HFFc6 (cell line): Measurements from ENCODE around the gene GALNT2. TPM values are rescaled to one million over a fixed set of nuclear protein-coding genes. Genes with fewer than 3 reads are reported as not detected.
A peak's percentile ranks its signal among the peaks of the same experiment; 100 is the strongest.

Experiments
- DNase-seq: peaks from one replicate; pipeline ENCODE4 v3.0.0-alpha.2; 2018
- H3K27ac Mint-ChIP-seq: 2 replicates; pipeline ENCODE4 v1.8.0; 2020; ENCODE audit warnings: mild to moderate bottlenecking, mixed read lengths
- H3K27me3 Mint-ChIP-seq: 2 replicates; pipeline ENCODE4 v1.8.0; 2021; ENCODE audit warnings: mild to moderate bottlenecking, moderate library complexity, mixed read lengths; ENCODE audit not compliant: insufficient read depth
- H3K36me3 Mint-ChIP-seq: 2 replicates; pipeline ENCODE4 v1.8.0; 2021; ENCODE audit warnings: low read depth, mixed read lengths
- H3K4me1 Mint-ChIP-seq: 2 replicates; pipeline ENCODE4 v1.8.0; 2020; ENCODE audit warnings: low read depth, mixed read lengths
- H3K4me3 Mint-ChIP-seq: 2 replicates; pipeline ENCODE4 v1.8.0; 2020; ENCODE audit warnings: mild to moderate bottlenecking, moderate library complexity, mixed read lengths
- H3K9me3 Mint-ChIP-seq: 2 replicates; pipeline ENCODE4 v1.8.0; 2020; ENCODE audit warnings: mild to moderate bottlenecking, mixed read lengths
- CTCF ChIP-seq: fragments of 200-600 bp; sonication (generic); IDR thresholded peaks from 2 replicates; pipeline ENCODE4 v1.5.0; 2021; ENCODE audit warnings: antibody characterized with exemption, mild to moderate bottlenecking
- total RNA-seq, 6 experiments: library from RNA; stranded (reverse); fragmentation: NEBNext Ultra II Directional; extraction: Animal tissue kit (Norgen Biotek cat#: 25700); gene quantifications; 2 replicates in 1 of 6; 3 replicates in 5 of 6; pipeline ENCODE4 v1.2.3, GENCODE V29; 2021

Gene GALNT2
- total RNA-seq, 6 experiments from 2014 or later: 174 to 194 (median 181) TPM

- no peak for TF ChIP-seq CTCF
- Mint-ChIP-seq H3K4me1 (peaks cover 64% of the 10 kb centered on the region), H3K27me3 (peaks cover 3% of the 10 kb centered on the region), H3K9me3 (no peaks in the 10 kb centered on the region), H3K36me3 (no peaks in the 10 kb centered on the region), H3K27ac (peak overlapping the region; percentile 86), H3K4me3 (peak overlapping the region; percentile 92)
- no peak for DNase-seq
Observed at GRCh38 chr1:230068621-230068873, 1.5 kb downstream of the GALNT2 start.

- H3K9me3 Mint-ChIP-seq: no peaks in the 10 kb centered on the region
- H3K4me3 Mint-ChIP-seq: peak overlapping the region; percentile 92
- H3K27ac Mint-ChIP-seq: peak overlapping the region; percentile 86
- peaks cover 70% of the 10 kb centered on the region for H3K4me1 Mint-ChIP-seq
- DNase-seq: no peak
- peaks cover 3% of the 10 kb centered on the region for H3K27me3 Mint-ChIP-seq
- TF ChIP-seq CTCF: no peak
- H3K36me3 Mint-ChIP-seq: no peaks in the 10 kb centered on the region
Observed at GRCh38 chr1:230068952-230069684, 2.1 kb downstream of the GALNT2 start.

- H3K36me3 Mint-ChIP-seq: no peaks in the 10 kb centered on the region
- H3K9me3 Mint-ChIP-seq: no peaks in the 10 kb centered on the region
- H3K4me3 Mint-ChIP-seq: peak overlapping the region; percentile 92
- no peak for TF ChIP-seq CTCF
- peaks cover 74% of the 10 kb centered on the region for H3K4me1 Mint-ChIP-seq
- no peak for DNase-seq
- no peak overlapping the region for H3K27ac Mint-ChIP-seq
- H3K27me3 Mint-ChIP-seq: no peaks in the 10 kb centered on the region; the same call in 1 of the 2 replicates
Observed at GRCh38 chr1:230069796-230070195, 2.8 kb downstream of the GALNT2 start.

GRCh38 chr1:230070321-230071208, 3.5 kb downstream of the GALNT2 start:
- Mint-ChIP-seq H3K27me3 (no peaks in the 10 kb centered on the region; the same call in 1 of the 2 replicates), H3K4me1 (peaks cover 75% of the 10 kb centered on the region), H3K4me3 (no peak overlapping the region), H3K36me3 (no peaks in the 10 kb centered on the region), H3K9me3 (no peaks in the 10 kb centered on the region), H3K27ac (no peak overlapping the region)
- DNase-seq: no peak
- no peak for TF ChIP-seq CTCF

GRCh38 chr1:230071316-230071715, 4.3 kb downstream of the GALNT2 start:
- no peak for DNase-seq
- TF ChIP-seq CTCF: no peak
- H3K36me3 Mint-ChIP-seq: peaks cover 2% of the 10 kb centered on the region
- peaks cover 75% of the 10 kb centered on the region for H3K4me1 Mint-ChIP-seq
- no peak overlapping the region for H3K4me3 Mint-ChIP-seq
- H3K27me3 Mint-ChIP-seq: no peaks in the 10 kb centered on the region; the same call in 1 of the 2 replicates
- no peak overlapping the region for H3K27ac Mint-ChIP-seq
- H3K9me3 Mint-ChIP-seq: no peaks in the 10 kb centered on the region
